Uterus (tissue), 2 donors: Measurements from ENCODE around the gene CAPZA1.

Experiments used
- POLR2A ChIP-seq, 2 donors: fragments of 450-650 bp; IDR thresholded peaks; one replicate each; pipeline ENCODE4 v1.6.1; 2016; ENCODE audit warnings: antibody characterized with exemption in 2 of 2, mild to moderate bottlenecking in 1 of 2, moderate library complexity in 1 of 2
- TF ChIP-seq, protein P1 (sequence below), 4 experiments: fragments of 200-600 bp in 2 of 4; fragments of 450-650 bp in 2 of 4; sonication (generic) in 2 of 4; IDR thresholded peaks; one replicate each; pipeline ENCODE4 v1.5.1; 2016 to 2019; ENCODE audit warnings: antibody characterized with exemption in 4 of 4, mild to moderate bottlenecking in 2 of 4, moderate library complexity in 1 of 4

DNA sequence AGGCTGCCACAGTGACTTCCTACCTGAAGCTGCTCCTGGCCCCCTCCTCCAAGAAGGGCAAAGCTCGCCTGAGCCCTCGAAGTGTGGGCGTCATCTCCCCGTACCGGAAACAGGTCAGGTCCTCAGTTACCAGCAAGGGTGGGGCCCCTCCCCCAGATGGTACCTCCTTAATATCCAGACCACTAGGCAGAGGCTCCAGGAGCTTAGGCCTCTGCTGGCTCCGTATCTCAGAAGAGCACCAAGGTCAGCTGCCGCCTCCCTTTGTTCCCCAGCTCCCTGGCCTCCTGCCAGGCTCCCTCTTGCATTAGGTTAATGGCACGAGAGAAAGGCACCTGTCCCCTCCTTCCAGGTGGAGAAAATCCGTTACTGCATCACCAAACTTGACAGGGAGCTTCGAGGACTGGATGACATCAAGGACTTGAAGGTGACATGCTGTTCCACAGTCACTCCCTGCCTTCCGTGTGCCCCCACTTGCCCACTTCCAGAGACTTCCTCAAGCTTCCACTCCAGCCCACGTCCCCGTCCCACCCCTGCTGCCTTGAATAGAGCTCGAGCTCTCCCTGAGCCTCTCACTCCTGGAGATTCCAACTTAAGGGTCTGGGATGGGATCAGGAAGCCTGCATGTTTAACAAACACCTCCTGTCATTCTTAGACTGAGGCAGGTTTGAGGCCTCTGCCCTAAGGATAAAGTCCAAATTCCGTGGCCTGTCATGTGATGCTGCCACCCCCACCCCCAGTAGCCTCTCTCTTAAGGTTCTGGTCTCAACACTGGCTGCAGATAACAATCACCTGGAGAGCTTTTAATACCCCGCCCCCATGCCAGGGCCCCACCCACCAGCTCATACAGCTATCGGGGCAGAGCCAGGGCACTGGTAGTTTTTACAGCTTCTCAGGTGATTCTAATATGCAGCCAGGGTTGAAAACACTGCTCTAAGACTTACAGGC is 79.0 kb downstream of the CAPZA1 start:
- TF ChIP-seq, protein P1, sequence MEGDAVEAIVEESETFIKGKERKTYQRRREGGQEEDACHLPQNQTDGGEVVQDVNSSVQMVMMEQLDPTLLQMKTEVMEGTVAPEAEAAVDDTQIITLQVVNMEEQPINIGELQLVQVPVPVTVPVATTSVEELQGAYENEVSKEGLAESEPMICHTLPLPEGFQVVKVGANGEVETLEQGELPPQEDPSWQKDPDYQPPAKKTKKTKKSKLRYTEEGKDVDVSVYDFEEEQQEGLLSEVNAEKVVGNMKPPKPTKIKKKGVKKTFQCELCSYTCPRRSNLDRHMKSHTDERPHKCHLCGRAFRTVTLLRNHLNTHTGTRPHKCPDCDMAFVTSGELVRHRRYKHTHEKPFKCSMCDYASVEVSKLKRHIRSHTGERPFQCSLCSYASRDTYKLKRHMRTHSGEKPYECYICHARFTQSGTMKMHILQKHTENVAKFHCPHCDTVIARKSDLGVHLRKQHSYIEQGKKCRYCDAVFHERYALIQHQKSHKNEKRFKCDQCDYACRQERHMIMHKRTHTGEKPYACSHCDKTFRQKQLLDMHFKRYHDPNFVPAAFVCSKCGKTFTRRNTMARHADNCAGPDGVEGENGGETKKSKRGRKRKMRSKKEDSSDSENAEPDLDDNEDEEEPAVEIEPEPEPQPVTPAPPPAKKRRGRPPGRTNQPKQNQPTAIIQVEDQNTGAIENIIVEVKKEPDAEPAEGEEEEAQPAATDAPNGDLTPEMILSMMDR (IDR thresholded peaks at IDR 0.05): no peak
- TF ChIP-seq POLR2A (IDR thresholded peaks at IDR 0.05): no peak
